Ishikawa (cell line): ENCODE data around the gene EPB41L4B.

ENCODE experiments used
- CEBPB ChIP-seq: IDR thresholded peaks from 2 replicates; pipeline ENCODE4 v1.6.1; 2012
- CREB1 ChIP-seq: IDR thresholded peaks from 2 replicates; pipeline ENCODE4 v1.6.1; 2012; ENCODE audit warnings: low read depth
- EGR1 ChIP-seq: IDR thresholded peaks from 2 replicates; pipeline ENCODE4 v1.6.1; 2012
- EP300 ChIP-seq: IDR thresholded peaks from 2 replicates; pipeline ENCODE4 v1.6.1; 2012; ENCODE audit warnings: borderline replicate concordance
- FOXM1 ChIP-seq: IDR thresholded peaks from 2 replicates; pipeline ENCODE4 v1.6.1; 2012; ENCODE audit warnings: low read depth, borderline replicate concordance
- MAX ChIP-seq: IDR thresholded peaks from 2 replicates; pipeline ENCODE4 v1.6.1; 2012
- NFIC ChIP-seq: IDR thresholded peaks from 2 replicates; pipeline ENCODE4 v1.6.1; 2012
- RAD21 ChIP-seq: IDR thresholded peaks from 2 replicates; pipeline ENCODE4 v1.6.1; 2012; ENCODE audit warnings: low read depth
- REST ChIP-seq: IDR thresholded peaks from 2 replicates; pipeline ENCODE4 v1.6.1; 2012; ENCODE audit warnings: low read depth, mild to moderate bottlenecking
- TAF1 ChIP-seq: IDR thresholded peaks from 2 replicates; pipeline ENCODE4 v1.6.1; 2012; ENCODE audit warnings: low read depth, mild to moderate bottlenecking
- TCF12 ChIP-seq: IDR thresholded peaks from 2 replicates; pipeline ENCODE4 v1.6.1; 2012; ENCODE audit warnings: low read depth
- TEAD4 ChIP-seq: IDR thresholded peaks from 2 replicates; pipeline ENCODE4 v1.6.1; 2012
- YY1 ChIP-seq: IDR thresholded peaks from 2 replicates; pipeline ENCODE4 v1.6.1; 2012; ENCODE audit warnings: low read depth

GRCh38 chr9:109269839-109270238 lies 51.0 kb downstream of the EPB41L4B start:
- TF ChIP-seq TEAD4: no peak
- no peak for TF ChIP-seq EGR1
- no peak for TF ChIP-seq NFIC
- TF ChIP-seq FOXM1: no peak
- no peak for TF ChIP-seq EP300
- no peak for TF ChIP-seq MAX
- no peak for TF ChIP-seq REST
- TF ChIP-seq TCF12: no peak
- TF ChIP-seq RAD21: no peak
- no peak for TF ChIP-seq CEBPB
- TF ChIP-seq CREB1: no peak
- no peak for TF ChIP-seq TAF1
- TF ChIP-seq YY1: no peak
